PC-3 (cell line): ENCODE data around the gene B4GALNT4. TPM values are rescaled to one million over a fixed set of nuclear protein-coding genes. Genes with fewer than 3 reads are reported as not detected.

Experiments used
- ATAC-seq: fragments of 200-7000 bp; cut with Tn5 transposase; 2 replicates; pipeline ENCODE4 v1.9.1; 2020; ENCODE audit warnings: mild to moderate bottlenecking, moderate library complexity
- BruUV-seq: library from RNA; stranded (reverse); fragments of 400-500 nt; replicated peaks from 2 replicates; lab custom pipeline; 2021; lab: Mats Ljungman, UMichigan
- CTCF ChIA-PET: fragments of 300-600 bp; sonication (Branson Sonifier 250); formaldehyde crosslinking; loops from one replicate; lab custom pipeline; 2022; ENCODE audit warnings: antibody characterized with exemption; lab: Charles Lee
- POLR2A ChIA-PET: fragments of 300-600 bp; sonication (Branson Sonifier 250); formaldehyde crosslinking; loops from one replicate; lab custom pipeline; 2022; ENCODE audit warnings: antibody characterized with exemption; ENCODE audit not compliant: unreplicated experiment; lab: Charles Lee
- DNase-seq: peaks from one replicate; pipeline ENCODE4 v3.0.0-alpha.2; 2015
- H2AFZ ChIP-seq: fragments of 300-600 bp; sonication (generic); 2 replicates; pipeline ENCODE4 v1.6.0; 2016; ENCODE audit warnings: antibody characterized with exemption, low read length
- H3F3A ChIP-seq: fragments of 300-600 bp; sonication (generic); one replicate; pipeline ENCODE4 v1.6.0; 2017; ENCODE audit warnings: antibody characterized with exemption, low read length, control low read depth, mild to moderate bottlenecking; ENCODE audit not compliant: unreplicated experiment
- H3K27ac ChIP-seq: fragments of 300-600 bp; sonication (generic); 2 replicates; pipeline ENCODE4 v1.5.1; 2016; ENCODE audit warnings: mild to moderate bottlenecking, low read length
- H3K27me3 ChIP-seq: fragments of 300-600 bp; sonication (generic); 2 replicates; pipeline ENCODE4 v1.6.1; 2016; ENCODE audit warnings: low read length, mixed read lengths
- H3K36me3 ChIP-seq: fragments of 300-600 bp; sonication (generic); 2 replicates; pipeline ENCODE4 v1.6.1; 2016; ENCODE audit warnings: low read depth, mixed run types, low read length, mixed read lengths
- H3K4me1 ChIP-seq: fragments of 300-600 bp; sonication (generic); 2 replicates; pipeline ENCODE4 v1.5.1; 2016; ENCODE audit warnings: low read length; ENCODE audit not compliant: insufficient read depth
- H3K4me2 ChIP-seq: fragments of 300-600 bp; sonication (generic); 2 replicates; pipeline ENCODE4 v1.6.0; 2016; ENCODE audit warnings: low read length
- H3K4me3 ChIP-seq: fragments of 300-600 bp; sonication (generic); 2 replicates; pipeline ENCODE4 v1.5.1; 2016; ENCODE audit warnings: mild to moderate bottlenecking, low read length, mixed read lengths
- H3K79me2 ChIP-seq: fragments of 300-600 bp; sonication (generic); 2 replicates; pipeline ENCODE4 v1.6.1; 2017; ENCODE audit warnings: low read length, mixed read lengths
- H3K9ac ChIP-seq: fragments of 300-600 bp; sonication (generic); 2 replicates; pipeline ENCODE4 v1.6.0; 2016; ENCODE audit warnings: mild to moderate bottlenecking, low read length
- H3K9me2 ChIP-seq: fragments of 300-600 bp; sonication (generic); replicated peaks from 2 replicates; pipeline ENCODE4 v1.6.1; 2016; ENCODE audit warnings: mixed run types, low read length, mixed read lengths
- H3K9me3 ChIP-seq: fragments of 300-600 bp; sonication (generic); 2 replicates; pipeline ENCODE4 v1.6.1; 2016; ENCODE audit warnings: low read length, mixed read lengths
- H4K20me1 ChIP-seq: fragments of 300-600 bp; sonication (generic); 2 replicates; pipeline ENCODE4 v1.6.1; 2016; ENCODE audit warnings: low read length, mixed read lengths
- EZH2 ChIP-seq: fragments of 300-600 bp; sonication (generic); IDR thresholded peaks from one replicate; pipeline ENCODE4 v1.6.1; 2017; ENCODE audit warnings: antibody characterized with exemption, mild to moderate bottlenecking, low read length; ENCODE audit not compliant: unreplicated experiment
- EZH2phosphoT487 ChIP-seq: fragments of 300-600 bp; sonication (generic); IDR thresholded peaks from 2 replicates; pipeline ENCODE4 v1.6.1; 2018; ENCODE audit warnings: mild to moderate bottlenecking, antibody characterized with exemption, low read length, borderline replicate concordance
- intact Hi-C: fragments of 100-400 bp; cut with micrococcal nuclease; formaldehyde crosslinking; loops from 2 replicates; pipeline ENCODE4 v1.9.0; 2023
- total RNA-seq: library from RNA; depleted of rRNA; stranded (reverse); fragments of >200 nt; gene quantifications from 2 replicates; pipeline ENCODE4 v1.2.3, GENCODE V29; 2014
- TF ChIP-seq, protein P1 (sequence below): fragments of 300-600 bp; sonication (generic); conservative IDR thresholded peaks from 2 replicates; pipeline ENCODE4 v1.5.1; 2017; ENCODE audit warnings: antibody characterized with exemption, low read depth, mild to moderate bottlenecking, low read length

Gene B4GALNT4
- total RNA-seq, 1 experiment from 2014 or later: 52.9 TPM

DNA sequence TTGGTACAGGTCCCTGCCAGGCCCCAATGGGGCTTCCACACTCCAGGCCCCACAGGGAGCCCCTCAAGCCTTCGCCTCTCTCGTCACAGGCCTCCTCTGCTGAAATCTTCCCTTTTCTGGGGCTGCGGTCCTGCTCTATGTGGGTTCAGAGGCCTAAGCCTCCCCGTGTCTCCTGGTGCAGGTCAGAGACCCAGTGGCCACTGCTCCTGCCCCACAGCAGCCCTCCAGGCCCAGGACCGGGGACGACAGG, 42.8 kb upstream of the B4GALNT4 start:
- H2AFZ ChIP-seq: no peak overlapping the region
- no peak overlapping the region for H3K27ac ChIP-seq
- no peaks in the 10 kb centered on the region for H3K9me3 ChIP-seq
- no peak for TF ChIP-seq EZH2phosphoT487
- TF ChIP-seq, protein P1, sequence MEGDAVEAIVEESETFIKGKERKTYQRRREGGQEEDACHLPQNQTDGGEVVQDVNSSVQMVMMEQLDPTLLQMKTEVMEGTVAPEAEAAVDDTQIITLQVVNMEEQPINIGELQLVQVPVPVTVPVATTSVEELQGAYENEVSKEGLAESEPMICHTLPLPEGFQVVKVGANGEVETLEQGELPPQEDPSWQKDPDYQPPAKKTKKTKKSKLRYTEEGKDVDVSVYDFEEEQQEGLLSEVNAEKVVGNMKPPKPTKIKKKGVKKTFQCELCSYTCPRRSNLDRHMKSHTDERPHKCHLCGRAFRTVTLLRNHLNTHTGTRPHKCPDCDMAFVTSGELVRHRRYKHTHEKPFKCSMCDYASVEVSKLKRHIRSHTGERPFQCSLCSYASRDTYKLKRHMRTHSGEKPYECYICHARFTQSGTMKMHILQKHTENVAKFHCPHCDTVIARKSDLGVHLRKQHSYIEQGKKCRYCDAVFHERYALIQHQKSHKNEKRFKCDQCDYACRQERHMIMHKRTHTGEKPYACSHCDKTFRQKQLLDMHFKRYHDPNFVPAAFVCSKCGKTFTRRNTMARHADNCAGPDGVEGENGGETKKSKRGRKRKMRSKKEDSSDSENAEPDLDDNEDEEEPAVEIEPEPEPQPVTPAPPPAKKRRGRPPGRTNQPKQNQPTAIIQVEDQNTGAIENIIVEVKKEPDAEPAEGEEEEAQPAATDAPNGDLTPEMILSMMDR: no peak
- no peak for TF ChIP-seq EZH2
- H3K9me2 ChIP-seq: no peaks in the 10 kb centered on the region
- H3K27me3 ChIP-seq: no peaks in the 10 kb centered on the region
- H3K4me1 ChIP-seq: no peaks in the 10 kb centered on the region
- ChIA-PET POLR2A (no interaction called here), CTCF (no interaction called here)
- no peaks in the 10 kb centered on the region for H4K20me1 ChIP-seq
- intact Hi-C loops: no loop called here
- DNase-seq (no peak), ATAC-seq (no peak)
- H3K79me2 ChIP-seq: no peaks in the 10 kb centered on the region
- no peaks in the 10 kb centered on the region for H3F3A ChIP-seq
- BruUV-seq: no TSS peak
- no peak overlapping the region for H3K4me3 ChIP-seq
- H3K9ac ChIP-seq: no peak overlapping the region
- no peaks in the 10 kb centered on the region for H3K36me3 ChIP-seq
- H3K4me2 ChIP-seq: no peak overlapping the region

DNA sequence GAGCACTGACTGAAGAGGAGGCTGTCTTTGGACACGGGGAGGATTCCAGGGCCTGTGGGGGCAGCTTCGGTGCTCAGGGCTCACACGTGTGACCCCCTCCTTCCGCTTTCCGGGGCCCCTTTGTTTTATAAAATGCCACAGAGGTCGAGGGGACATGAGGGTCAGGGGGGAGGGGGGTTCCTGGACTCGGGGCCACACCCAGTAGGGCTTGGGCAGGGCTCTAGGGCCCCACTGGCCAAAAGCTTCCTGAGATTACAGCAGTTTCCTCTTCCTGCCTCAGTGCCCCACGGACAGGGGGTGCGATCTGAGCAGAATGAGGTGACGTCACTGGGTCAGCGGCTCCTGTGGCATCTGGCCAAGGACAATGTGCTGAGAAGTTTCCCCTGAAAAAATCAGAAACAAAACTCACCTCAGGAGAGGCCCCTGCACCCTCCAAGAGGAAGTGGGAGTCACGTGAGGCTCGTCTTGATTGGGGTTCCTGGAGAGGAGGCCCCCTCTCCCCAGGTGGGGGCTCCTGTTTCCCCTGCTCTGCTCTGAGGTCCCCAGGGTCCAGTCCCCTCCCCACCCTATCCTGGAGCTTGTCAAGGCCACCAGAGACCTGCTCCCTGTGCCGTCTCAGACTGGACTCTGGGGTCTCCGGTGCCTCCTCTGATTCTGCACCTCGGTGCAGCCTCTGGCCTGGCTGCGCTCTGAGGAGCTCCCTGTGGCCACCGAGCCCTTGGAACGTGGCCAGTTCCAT, 42.3 kb upstream of the B4GALNT4 start:
- no peak overlapping the region for H2AFZ ChIP-seq
- intact Hi-C loops: no loop called here
- no peak overlapping the region for H3K4me3 ChIP-seq
- ATAC-seq (no peak), DNase-seq (no peak)
- H3K4me2 ChIP-seq: no peak overlapping the region
- H3K36me3 ChIP-seq: no peaks in the 10 kb centered on the region
- ChIA-PET CTCF (no interaction called here), POLR2A (no interaction called here)
- no peaks in the 10 kb centered on the region for H3K79me2 ChIP-seq
- BruUV-seq: no TSS peak
- H3K9me3 ChIP-seq: no peaks in the 10 kb centered on the region
- H3K9ac ChIP-seq: no peak overlapping the region
- no peaks in the 10 kb centered on the region for H3K9me2 ChIP-seq
- no peak overlapping the region for H3K27ac ChIP-seq
- TF ChIP-seq EZH2 (no peak), EZH2phosphoT487 (no peak)
- TF ChIP-seq, protein P1: no peak
- H3F3A ChIP-seq: no peaks in the 10 kb centered on the region
- H3K27me3 ChIP-seq: no peaks in the 10 kb centered on the region
- H3K4me1 ChIP-seq: no peaks in the 10 kb centered on the region
- H4K20me1 ChIP-seq: no peaks in the 10 kb centered on the region

DNA sequence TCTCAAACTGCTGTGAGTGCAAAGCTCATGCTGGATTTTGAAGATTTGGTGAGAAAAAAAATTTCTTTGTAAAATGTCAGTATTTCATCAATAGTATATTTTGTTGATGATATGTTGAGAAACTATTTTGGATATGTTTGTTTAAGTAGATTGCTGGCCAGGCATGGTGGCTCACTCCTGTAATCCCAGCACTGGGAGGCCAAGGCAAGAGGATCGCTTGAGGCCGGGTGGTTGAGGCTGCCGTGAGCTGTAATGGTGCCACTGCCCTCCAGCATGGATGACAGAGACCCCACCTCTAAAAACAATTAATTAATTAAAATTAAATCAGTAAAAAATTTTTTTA, 41.7 kb upstream of the B4GALNT4 start:
- Histone ChIP-seq H3K9me2 (no peaks in the 10 kb centered on the region), H4K20me1 (no peaks in the 10 kb centered on the region), H3K4me1 (no peaks in the 10 kb centered on the region), H3K79me2 (no peaks in the 10 kb centered on the region), H3K36me3 (no peaks in the 10 kb centered on the region), H3K4me2 (no peak overlapping the region), H3K4me3 (no peak overlapping the region), H3F3A (no peaks in the 10 kb centered on the region), H3K27ac (no peak overlapping the region), H3K9me3 (no peaks in the 10 kb centered on the region), H3K9ac (no peak overlapping the region), H3K27me3 (no peaks in the 10 kb centered on the region), H2AFZ (no peak overlapping the region)
- BruUV-seq: no TSS peak
- ChIA-PET CTCF (no interaction called here), POLR2A (no interaction called here)
- no peak for ATAC-seq
- intact Hi-C loops: no loop called here
- TF ChIP-seq EZH2: no peak
- no peak for TF ChIP-seq EZH2phosphoT487
- TF ChIP-seq, protein P1: no peak
- no peak for DNase-seq
